GM12878 (cell line): ENCODE measurements around the gene NDC1. TPM values are rescaled to one million over a fixed set of nuclear protein-coding genes. Genes with fewer than 3 reads are reported as not detected.
"Not testable (repeated sequence)": the region's sequence is repeated elsewhere in the genome, so short reads cannot be mapped to it uniquely, and the experiment has no call there.

Experiments used
- ATAC-seq: fragments of 200-7000 bp; cut with Tn5 transposase; 3 replicates; pipeline ENCODE4 v1.9.1; 2020; ENCODE audit warnings: mild to moderate bottlenecking, moderate library complexity
- BruUV-seq: library from RNA; stranded (reverse); fragments of 400-500 nt; replicated peaks from 2 replicates; lab custom pipeline; 2021; lab: Mats Ljungman, UMichigan
- CTCF ChIA-PET: fragments of 300-600 bp; sonication (Branson Sonifier 250); formaldehyde crosslinking; extraction: SDS; loops from one replicate; lab custom pipeline; 2021; ENCODE audit warnings: inconsistent platforms; lab: Yijun Ruan, JAX
- POLR2A ChIA-PET: fragments of 350-600 bp; formaldehyde crosslinking; extraction: SDS; loops from one replicate; lab custom pipeline; 2021; ENCODE audit warnings: inconsistent platforms; lab: Charles Lee
- RAD21 ChIA-PET: fragments of 300-600 bp; sonication (Branson Sonifier 250); formaldehyde crosslinking; loops from one replicate; lab custom pipeline; 2023; ENCODE audit warnings: antibody characterized with exemption; ENCODE audit not compliant: unreplicated experiment; lab: Charles Lee
- SMC1A ChIA-PET: fragments of 300-600 bp; sonication (Branson Sonifier 250); formaldehyde crosslinking; loops from one replicate; lab custom pipeline; 2023; ENCODE audit not compliant: unreplicated experiment, uncharacterized antibody; lab: Charles Lee
- DNase-seq: peaks from one replicate; pipeline ENCODE4 v3.0.0-alpha.2; 2011; ENCODE audit warnings: low read depth, low spot score
- FAIRE-seq: peaks from 3 replicates; lab custom pipeline; 2011; peaks lifted over from hg19 to GRCh38; lab: Jason Lieb, UNC
- H2AFZ ChIP-seq: 2 replicates; pipeline ENCODE4 v1.6.0; 2011; ENCODE audit warnings: low read depth, low read length, control low read depth; ENCODE audit not compliant: control insufficient read depth
- H3K27ac ChIP-seq: 2 replicates; pipeline ENCODE4 v1.5.1; 2011; ENCODE audit warnings: control low read depth; ENCODE audit not compliant: control insufficient read depth, insufficient read depth
- H3K27me3 ChIP-seq, 2 experiments: replicated peaks in 1 of 2; 2 replicates each; pipeline versions ENCODE4 v1.6.0 to v1.6.1; 2011; ENCODE audit warnings: low read length in 1 of 2; ENCODE audit not compliant: control insufficient read depth in 2 of 2, insufficient read depth in 2 of 2
- H3K36me3 ChIP-seq, 2 experiments: 2 replicates each; pipeline ENCODE4 v1.5.1; 2011; ENCODE audit warnings: low read length in 1 of 2; ENCODE audit not compliant: control insufficient read depth in 2 of 2, insufficient read depth in 2 of 2
- H3K4me1 ChIP-seq: 2 replicates; pipeline ENCODE4 v1.6.1; 2011; ENCODE audit warnings: mild to moderate bottlenecking, low read length, moderate library complexity, mixed read lengths; ENCODE audit not compliant: control insufficient read depth, insufficient read depth
- H3K4me2 ChIP-seq: 2 replicates; pipeline ENCODE4 v1.6.0; 2011; ENCODE audit warnings: control low read depth; ENCODE audit not compliant: control insufficient read depth, insufficient read depth
- H3K4me3 ChIP-seq: fragments of 200-600 bp; sonication (generic); 2 replicates; pipeline ENCODE4 v1.5.1; 2016
- H3K79me2 ChIP-seq: 2 replicates; pipeline ENCODE4 v1.6.0; 2011; ENCODE audit warnings: low read length; ENCODE audit not compliant: control insufficient read depth, insufficient read depth
- H3K9ac ChIP-seq: 2 replicates; pipeline ENCODE4 v1.8.0; 2011; ENCODE audit warnings: low read length, control low read depth, mixed read lengths; ENCODE audit not compliant: control insufficient read depth, insufficient read depth
- H3K9me3 ChIP-seq: replicated peaks from 3 replicates; pipeline ENCODE4 v1.5.1; 2011; ENCODE audit warnings: mild to moderate bottlenecking, low read length; ENCODE audit not compliant: control insufficient read depth, insufficient read depth
- H4K20me1 ChIP-seq: 2 replicates; pipeline ENCODE4 v1.6.0; 2011; ENCODE audit not compliant: control insufficient read depth, insufficient read depth
- BACH1 ChIP-seq: fragments of 450-650 bp; IDR thresholded peaks from 2 replicates; pipeline ENCODE4 v1.6.1; 2017; ENCODE audit warnings: mild to moderate bottlenecking, borderline replicate concordance
- PBX3 ChIP-seq: IDR thresholded peaks from 2 replicates; pipeline ENCODE4 v1.6.1; 2011; ENCODE audit warnings: mild to moderate bottlenecking, low read depth, low read length, moderate library complexity; ENCODE audit not compliant: insufficient replicate concordance
- POLR2AphosphoS2 ChIP-seq: IDR thresholded peaks from 2 replicates; pipeline ENCODE4 v1.6.1; 2011; ENCODE audit warnings: low read depth, mild to moderate bottlenecking, low read length, improper control_type of control experiment, moderate library complexity
- RELA ChIP-seq: fragments of 450-650 bp; IDR thresholded peaks from 2 replicates; pipeline ENCODE4 v1.8.0; 2014; ENCODE audit warnings: borderline replicate concordance; ENCODE audit not compliant: partially characterized antibody
- SP1 ChIP-seq: IDR thresholded peaks from one replicate; pipeline ENCODE4 v1.6.1; 2011; ENCODE audit warnings: low read depth, low read length
- YY1 ChIP-seq: IDR thresholded peaks from 2 replicates; pipeline ENCODE4 v1.6.1; 2011; ENCODE audit warnings: low read depth, mild to moderate bottlenecking, low read length
- ZNF687 ChIP-seq: fragments of 450-650 bp; IDR thresholded peaks from 2 replicates; pipeline ENCODE4 v1.6.1; 2017; ENCODE audit warnings: mild to moderate bottlenecking, moderate library complexity
- WGBS: methylation state at CpG from one replicate; pipeline ENCODE4 v1.1.6; 2016; ENCODE audit warnings: low lambda C conversion rate; ENCODE audit not compliant: insufficient replicate concordance, insufficient coverage; ENCODE audit errors: missing lambda C conversion rate; 5-methylcytosine and 5-hydroxymethylcytosine counted together
- in situ Hi-C: fragments of 300-500 bp; cut with MboI; formaldehyde crosslinking; loops from 9 replicates; pipeline ENCODE4 v1.14.3; 2018; ENCODE audit warnings: mixed read lengths
- intact Hi-C: fragments of 100-400 bp; cut with micrococcal nuclease; formaldehyde crosslinking; loops from one replicate; pipeline ENCODE4 v1.14.2; 2022; ENCODE audit not compliant: unreplicated experiment
- polyA plus RNA-seq, 11 experiments: library from polyadenylated mRNA; depleted of rRNA in 4 of 11; unstranded in 6 of 11; stranded (reverse) in 5 of 11; fragments of >200 nt; fragmentation: Nextera tagmentation in 4 of 11; fragmentation: Illumina TruSeq in 1 of 11; extraction: Ambion mirVana in 4 of 11; extraction: Trizol in 1 of 11; gene quantifications; 1 replicate in 1 of 11; 2 replicates in 10 of 11; pipeline versions ENCODE4 v1.2.1 to v1.2.3, GENCODE V29; 2011 to 2016; ENCODE audit warnings: inconsistent platforms in 2 of 11, missing spikeins in 2 of 11, low read depth in 1 of 11
- total RNA-seq, 4 experiments: library from RNA; depleted of rRNA in 3 of 4; stranded (reverse); fragments of >200 nt in 3 of 4; fragmentation: Illumina TruSeq in 1 of 4; extraction: Trizol in 1 of 4; gene quantifications; 2 replicates each; pipeline versions ENCODE4 v1.2.1 to v1.2.3, GENCODE V29; 2013 to 2021

NDC1 gene
- total and polyA plus RNA-seq, 10 of the 15 experiments (the other 5 are each of a cell fraction or from before 2014, with no cell fraction given) = 20.2 to 77.6 (median 47.1) TPM

- TF ChIP-seq ZNF687 = no peak
- no peak for TF ChIP-seq YY1
- no peak for TF ChIP-seq BACH1
- TF ChIP-seq RELA = no peak
- TF ChIP-seq POLR2AphosphoS2 = no peak
- no peak for TF ChIP-seq PBX3
- no peak for TF ChIP-seq SP1
These were observed 40.5 kb upstream of the NDC1 start (continued) for GRCh38 chr1:53878492-53879105.

GRCh38 chr1:53875150-53875549, 37.1 kb upstream of the NDC1 start:
- H3K36me3 ChIP-seq, H3K79me2 ChIP-seq, H3K9ac ChIP-seq, intact Hi-C loops, H4K20me1 ChIP-seq, in situ Hi-C loops, DNase-seq, ATAC-seq, H3K4me1 ChIP-seq, H2AFZ ChIP-seq, H3K4me3 ChIP-seq, H3K27ac ChIP-seq, H3K9me3 ChIP-seq, BruUV-seq, FAIRE-seq, H3K27me3 ChIP-seq, POLR2A ChIA-PET, RAD21 ChIA-PET, H3K4me2 ChIP-seq: not testable (repeated sequence)
- 84% methylated on average over 2 of the region's 2 CpGs for WGBS
- ChIA-PET CTCF (interaction anchor here (1.8 to 9.3 kb wide), 4 partner anchors 15 to 84 kb away, joined by 5 to 198 read pairs (median 84); partner anchors contain the start of genes IFT25 and LRRC42), SMC1A (interaction anchor here (0.9 to 8.4 kb wide), 6 partner anchors 14 to 180 kb away, joined by 3 to 43 read pairs (median 4); no protein-coding TSS in a partner anchor)
